OCI-LY1 (cell line): ENCODE data around the gene MEIOB.

Experiments
- CTCF ChIP-seq: fragments of 200-600 bp; sonication (generic), shearing (Covaris generic); IDR thresholded peaks from 2 replicates; pipeline ENCODE4 v1.5.1; 2017; ENCODE audit warnings: mild to moderate bottlenecking, antibody characterized with exemption, low read length, moderate library complexity, mixed read lengths
- EZH2 ChIP-seq: fragments of 200-600 bp; sonication (generic), shearing (Covaris generic); IDR thresholded peaks from 2 replicates; pipeline ENCODE4 v1.8.0; 2017; ENCODE audit warnings: borderline replicate concordance, mixed run types, mild to moderate bottlenecking, antibody characterized with exemption, low read length, moderate library complexity, mixed read lengths

- TF ChIP-seq CTCF: no peak
- no peak for TF ChIP-seq EZH2
Observed at GRCh38 chr16:1870365-1871082, 1.4 kb downstream of the MEIOB start.
